HUES64 (cell line): ENCODE data around the gene SH3RF3.

Experiments
- H3K27ac ChIP-seq: 2 replicates; pipeline ENCODE4 v1.7.0; 2013; ENCODE audit warnings: low read depth, low read length, inconsistent platforms
- H3K27me3 ChIP-seq: 2 replicates; pipeline ENCODE4 v1.6.1; 2013; ENCODE audit warnings: mild to moderate bottlenecking, low read length; ENCODE audit not compliant: insufficient read depth
- H3K36me3 ChIP-seq: 2 replicates; pipeline ENCODE4 v1.6.1; 2013; ENCODE audit warnings: mild to moderate bottlenecking, low read length; ENCODE audit not compliant: insufficient read depth
- H3K4me1 ChIP-seq: 2 replicates; pipeline ENCODE4 v1.6.1; 2013; ENCODE audit warnings: mild to moderate bottlenecking, low read length, moderate library complexity; ENCODE audit not compliant: insufficient read depth
- H3K4me3 ChIP-seq: 2 replicates; pipeline ENCODE4 v1.5.1; 2013; ENCODE audit warnings: mild to moderate bottlenecking, low read length, moderate library complexity
- H3K9ac ChIP-seq: 2 replicates; pipeline ENCODE4 v1.6.1; 2013; ENCODE audit warnings: mild to moderate bottlenecking, low read depth, low read length
- H3K9me3 ChIP-seq: 2 replicates; pipeline ENCODE4 v1.6.1; 2013; ENCODE audit warnings: low read depth, low read length; ENCODE audit not compliant: insufficient read depth
- WGBS: fragments of 150-250, 120-280 bp; methylation state at CpG from one replicate; pipeline ENCODE4 v1.1.7; 2013; ENCODE audit warnings: missing lambda C conversion rate; 5-methylcytosine and 5-hydroxymethylcytosine counted together

The SH3RF3 gene

GRCh38 chr2:109345653-109346480 lies 216.9 kb downstream of the SH3RF3 start:
- Histone ChIP-seq H3K27me3 (no peaks in the 10 kb centered on the region), H3K36me3 (no peaks in the 10 kb centered on the region), H3K27ac (no peak overlapping the region), H3K4me3 (no peak overlapping the region), H3K9me3 (no peaks in the 10 kb centered on the region), H3K4me1 (peaks cover 3% of the 10 kb centered on the region; the same call in 1 of the 2 replicates), H3K9ac (no peak overlapping the region)
- 91% methylated on average over 13 of the region's 13 CpGs for WGBS

- WGBS: 95% methylated on average over 12 of the region's 12 CpGs
- H3K36me3 ChIP-seq: no peaks in the 10 kb centered on the region
- H3K27ac ChIP-seq: no peak overlapping the region
- H3K9ac ChIP-seq: no peak overlapping the region
- no peak overlapping the region for H3K4me3 ChIP-seq
- H3K4me1 ChIP-seq: peaks cover 3% of the 10 kb centered on the region; the same call in 1 of the 2 replicates
- H3K27me3 ChIP-seq: no peaks in the 10 kb centered on the region
- no peaks in the 10 kb centered on the region for H3K9me3 ChIP-seq
Observed at GRCh38 chr2:109346601-109347228, 217.7 kb downstream of the SH3RF3 start.

- Histone ChIP-seq H3K9me3 (no peaks in the 10 kb centered on the region), H3K4me1 (peaks cover 3% of the 10 kb centered on the region; the same call in 1 of the 2 replicates), H3K4me3 (no peak overlapping the region), H3K27ac (no peak overlapping the region), H3K9ac (no peak overlapping the region), H3K27me3 (no peaks in the 10 kb centered on the region), H3K36me3 (no peaks in the 10 kb centered on the region)
- WGBS: 94% methylated on average over 13 of the region's 13 CpGs
Observed at GRCh38 chr2:109347626-109348025, 218.6 kb downstream of the SH3RF3 start.

- Histone ChIP-seq H3K27ac (no peak overlapping the region), H3K4me1 (peaks cover 3% of the 10 kb centered on the region; the same call in 1 of the 2 replicates), H3K27me3 (no peaks in the 10 kb centered on the region), H3K9ac (no peak overlapping the region), H3K9me3 (no peaks in the 10 kb centered on the region), H3K4me3 (no peak overlapping the region), H3K36me3 (no peaks in the 10 kb centered on the region)
- whole genome bisulfite sequencing: 93% methylated on average over 3 of the region's 3 CpGs
Observed at GRCh38 chr2:109348190-109348589, 219.2 kb downstream of the SH3RF3 start.

GRCh38 chr2:109348671-109349502 lies 219.9 kb downstream of the SH3RF3 start:
- H3K9ac ChIP-seq: no peak overlapping the region; the same call in 1 of the 2 replicates
- 80% methylated on average over 13 of the region's 13 CpGs for WGBS
- no peak overlapping the region for H3K27ac ChIP-seq
- no peak overlapping the region for H3K4me3 ChIP-seq
- H3K36me3 ChIP-seq: no peaks in the 10 kb centered on the region
- H3K4me1 ChIP-seq: peaks cover 3% of the 10 kb centered on the region; the same call in 1 of the 2 replicates
- H3K27me3 ChIP-seq: no peaks in the 10 kb centered on the region
- H3K9me3 ChIP-seq: no peaks in the 10 kb centered on the region

- H3K4me1 ChIP-seq: peaks cover 3% of the 10 kb centered on the region; the same call in 1 of the 2 replicates
- no peaks in the 10 kb centered on the region for H3K9me3 ChIP-seq
- H3K4me3 ChIP-seq: no peak overlapping the region
- H3K9ac ChIP-seq: no peak overlapping the region; the same call in 1 of the 2 replicates
- 92% methylated on average over 18 of the region's 18 CpGs for WGBS
- no peak overlapping the region for H3K27ac ChIP-seq
- no peaks in the 10 kb centered on the region for H3K27me3 ChIP-seq
- H3K36me3 ChIP-seq: no peaks in the 10 kb centered on the region
Observed at GRCh38 chr2:109349503-109350465, 220.8 kb downstream of the SH3RF3 start.

- H3K27ac ChIP-seq: no peak overlapping the region
- no peaks in the 10 kb centered on the region for H3K36me3 ChIP-seq
- no peaks in the 10 kb centered on the region for H3K27me3 ChIP-seq
- no peak overlapping the region for H3K4me3 ChIP-seq
- no peak overlapping the region for H3K9ac ChIP-seq
- WGBS: 93% methylated on average over 8 of the region's 8 CpGs
- H3K4me1 ChIP-seq: peaks cover 3% of the 10 kb centered on the region; the same call in 1 of the 2 replicates
- no peaks in the 10 kb centered on the region for H3K9me3 ChIP-seq
Observed at GRCh38 chr2:109350526-109350925, 221.5 kb downstream of the SH3RF3 start.

- WGBS: 84% methylated on average over 9 of the region's 9 CpGs
- Histone ChIP-seq H3K27ac (no peak overlapping the region), H3K9me3 (no peaks in the 10 kb centered on the region), H3K4me1 (peaks cover 3% of the 10 kb centered on the region; the same call in 1 of the 2 replicates), H3K27me3 (no peaks in the 10 kb centered on the region), H3K36me3 (no peaks in the 10 kb centered on the region), H3K9ac (no peak overlapping the region), H3K4me3 (no peak overlapping the region)
Observed at GRCh38 chr2:109351164-109351756, 222.3 kb downstream of the SH3RF3 start.

- no peak overlapping the region for H3K9ac ChIP-seq
- peaks cover 3% of the 10 kb centered on the region; the same call in 1 of the 2 replicates for H3K4me1 ChIP-seq
- no peaks in the 10 kb centered on the region for H3K36me3 ChIP-seq
- H3K9me3 ChIP-seq: no peaks in the 10 kb centered on the region
- no peak overlapping the region for H3K4me3 ChIP-seq
- no peak overlapping the region for H3K27ac ChIP-seq
- WGBS: 92% methylated on average over 20 of the region's 20 CpGs
- H3K27me3 ChIP-seq: no peaks in the 10 kb centered on the region
Observed at GRCh38 chr2:109352056-109352897, 223.3 kb downstream of the SH3RF3 start.
